A673 (cell line): ENCODE measurements around the gene RTN4. TPM values are rescaled to one million over a fixed set of nuclear protein-coding genes. Genes with fewer than 3 reads are reported as not detected.

Experiments used
- BruUV-seq: library from RNA; stranded (reverse); fragments of 400-500 nt; replicated peaks from 2 replicates; lab custom pipeline; 2021; lab: Mats Ljungman, UMichigan
- CTCF ChIA-PET: fragments of 300-600 bp; sonication (Branson Sonifier 250); formaldehyde crosslinking; loops from one replicate; lab custom pipeline; 2022; ENCODE audit warnings: antibody characterized with exemption; lab: Charles Lee
- POLR2A ChIA-PET: fragments of 300-600 bp; sonication (Branson Sonifier 250); formaldehyde crosslinking; loops from one replicate; lab custom pipeline; 2022; ENCODE audit warnings: antibody characterized with exemption; ENCODE audit not compliant: low non-redundant PET; lab: Charles Lee
- DNase-seq: peaks from one replicate; pipeline ENCODE4 v3.0.0-alpha.2; 2015; ENCODE audit warnings: low spot score
- H3K27ac ChIP-seq: fragments of 200-600 bp; sonication (generic); 2 replicates; pipeline ENCODE4 v1.5.1; 2016; ENCODE audit warnings: mixed run types, low read depth, mild to moderate bottlenecking, mixed read lengths, antibody characterized with exemption, low read length; ENCODE audit not compliant: poor library complexity, severe bottlenecking
- H3K27me3 ChIP-seq: fragments of 200-600 bp; sonication (generic); replicated peaks from 2 replicates; pipeline ENCODE4 v1.6.1; 2017; ENCODE audit warnings: mixed run types, low read depth, mild to moderate bottlenecking, mixed read lengths, antibody characterized with exemption, low read length; ENCODE audit not compliant: insufficient read depth, poor library complexity
- H3K36me3 ChIP-seq: fragments of 200-600 bp; sonication (generic); 2 replicates; pipeline ENCODE4 v1.6.1; 2016; ENCODE audit warnings: mixed run types, mild to moderate bottlenecking, mixed read lengths, antibody characterized with exemption, low read length; ENCODE audit not compliant: insufficient read depth, poor library complexity, severe bottlenecking
- H3K4me1 ChIP-seq: fragments of 200-600 bp; sonication (generic); 2 replicates; pipeline ENCODE4 v1.6.1; 2017; ENCODE audit warnings: mixed run types, mild to moderate bottlenecking, mixed read lengths, antibody characterized with exemption, low read length; ENCODE audit not compliant: insufficient read depth, poor library complexity, severe bottlenecking
- H3K4me3 ChIP-seq: fragments of 200-600 bp; sonication (generic); 2 replicates; pipeline ENCODE4 v1.5.1; 2016; ENCODE audit warnings: low read depth, mixed run types, mild to moderate bottlenecking, mixed read lengths, low read length; ENCODE audit not compliant: poor library complexity, severe bottlenecking
- H3K9me3 ChIP-seq: fragments of 200-600 bp; sonication (generic); 2 replicates; pipeline ENCODE4 v1.6.1; 2016; ENCODE audit warnings: mixed run types, low read depth, mild to moderate bottlenecking, mixed read lengths, antibody characterized with exemption, low read length; ENCODE audit not compliant: poor library complexity, severe bottlenecking
- EZH2 ChIP-seq: fragments of 200-600 bp; sonication (generic); IDR thresholded peaks from 2 replicates; pipeline ENCODE4 v1.6.1; 2017; ENCODE audit warnings: borderline replicate concordance, low read depth, mild to moderate bottlenecking, mixed read lengths, antibody characterized with exemption, low read length; ENCODE audit not compliant: poor library complexity, severe bottlenecking
- intact Hi-C: fragments of 100-400 bp; cut with micrococcal nuclease; formaldehyde crosslinking; loops from one replicate; pipeline ENCODE4 v1.10.0; 2022; ENCODE audit not compliant: unreplicated experiment
- total RNA-seq: library from RNA; stranded (reverse); gene quantifications from 2 replicates; pipeline ENCODE4 v1.2.3, GENCODE V29; 2021
- TF ChIP-seq, protein P1 (sequence below): fragments of 300-800, 200-600 bp; sonication (generic); conservative IDR thresholded peaks from 2 replicates; pipeline ENCODE4 v1.5.1; 2017; ENCODE audit warnings: low read depth, mild to moderate bottlenecking, antibody characterized with exemption, low read length, moderate library complexity, mixed read lengths

RTN4 gene
- total RNA-seq, 1 experiment from 2014 or later: 275 TPM

DNA sequence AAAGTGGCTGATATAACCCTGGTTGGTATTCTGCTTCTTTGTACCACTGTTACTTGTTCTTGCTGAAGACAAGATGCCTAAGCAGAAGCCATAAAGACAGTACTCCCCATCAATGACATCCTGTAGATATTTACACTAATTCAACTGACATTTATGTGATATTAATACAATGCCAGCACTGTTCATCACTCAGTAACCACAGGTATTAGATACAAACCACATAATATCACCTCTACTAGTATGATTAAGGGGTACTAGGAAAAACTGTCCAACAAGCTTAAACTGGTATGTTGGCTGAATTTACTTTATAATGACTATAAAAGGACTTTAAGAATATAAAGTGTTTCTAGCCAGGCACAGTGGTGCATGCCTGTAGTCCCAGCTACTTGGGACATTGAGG, 65.8 kb downstream of the RTN4 start:
- Histone ChIP-seq H3K9me3 (no peaks in the 10 kb centered on the region), H3K4me3 (no peak overlapping the region), H3K4me1 (peaks cover 17% of the 10 kb centered on the region), H3K27me3 (no peaks in the 10 kb centered on the region), H3K27ac (no peak overlapping the region), H3K36me3 (peaks cover 35% of the 10 kb centered on the region)
- DNase-seq: no peak
- TF ChIP-seq EZH2: no peak
- TF ChIP-seq, protein P1, sequence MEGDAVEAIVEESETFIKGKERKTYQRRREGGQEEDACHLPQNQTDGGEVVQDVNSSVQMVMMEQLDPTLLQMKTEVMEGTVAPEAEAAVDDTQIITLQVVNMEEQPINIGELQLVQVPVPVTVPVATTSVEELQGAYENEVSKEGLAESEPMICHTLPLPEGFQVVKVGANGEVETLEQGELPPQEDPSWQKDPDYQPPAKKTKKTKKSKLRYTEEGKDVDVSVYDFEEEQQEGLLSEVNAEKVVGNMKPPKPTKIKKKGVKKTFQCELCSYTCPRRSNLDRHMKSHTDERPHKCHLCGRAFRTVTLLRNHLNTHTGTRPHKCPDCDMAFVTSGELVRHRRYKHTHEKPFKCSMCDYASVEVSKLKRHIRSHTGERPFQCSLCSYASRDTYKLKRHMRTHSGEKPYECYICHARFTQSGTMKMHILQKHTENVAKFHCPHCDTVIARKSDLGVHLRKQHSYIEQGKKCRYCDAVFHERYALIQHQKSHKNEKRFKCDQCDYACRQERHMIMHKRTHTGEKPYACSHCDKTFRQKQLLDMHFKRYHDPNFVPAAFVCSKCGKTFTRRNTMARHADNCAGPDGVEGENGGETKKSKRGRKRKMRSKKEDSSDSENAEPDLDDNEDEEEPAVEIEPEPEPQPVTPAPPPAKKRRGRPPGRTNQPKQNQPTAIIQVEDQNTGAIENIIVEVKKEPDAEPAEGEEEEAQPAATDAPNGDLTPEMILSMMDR: no peak
- BruUV-seq: no TSS peak
- CTCF ChIA-PET: no interaction called here
- POLR2A ChIA-PET: no interaction called here
- intact Hi-C loops: no loop called here

DNA sequence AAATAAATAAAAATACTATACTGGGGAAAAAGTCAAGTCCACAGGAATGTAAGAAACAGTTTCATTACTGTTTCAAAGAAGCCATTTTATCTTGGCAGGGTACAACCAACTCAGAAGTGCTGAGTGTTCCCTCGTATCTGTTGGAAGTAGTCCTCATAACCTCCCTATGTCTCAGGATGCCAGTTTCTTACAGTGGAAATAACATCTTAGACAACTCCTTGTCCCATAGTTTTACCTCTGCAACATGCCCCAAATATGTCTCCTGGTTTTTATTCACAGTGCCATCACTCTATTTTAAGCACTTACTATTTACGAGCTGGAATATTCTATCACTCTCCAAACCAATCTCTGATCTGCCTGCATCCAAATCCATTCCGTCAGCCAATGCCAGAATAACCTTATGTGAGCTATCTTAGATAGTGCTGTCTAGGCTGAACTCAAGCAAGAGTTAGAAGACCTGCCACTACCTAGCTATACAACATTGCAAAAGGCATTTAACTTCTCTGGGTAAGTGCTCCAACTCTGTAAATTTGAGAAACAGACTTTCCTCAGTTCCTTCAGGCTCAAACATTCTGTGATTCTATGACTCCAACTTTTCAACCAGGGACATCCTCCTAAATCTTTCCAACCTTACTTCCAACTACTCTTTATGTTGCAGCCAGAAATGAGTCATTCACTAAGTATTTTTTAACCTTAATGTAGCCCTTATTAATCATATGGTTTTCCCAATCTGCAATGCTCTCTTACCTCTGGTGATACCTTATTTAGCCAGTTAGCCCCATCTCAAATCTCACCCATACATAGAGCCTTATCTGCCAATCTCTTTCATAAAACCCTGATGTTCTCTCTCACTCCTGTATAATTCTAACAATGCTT, 66.7 kb downstream of the RTN4 start:
- intact Hi-C loops: no loop called here
- TF ChIP-seq, protein P1: no peak
- TF ChIP-seq EZH2: no peak
- H3K36me3 ChIP-seq: peaks cover 36% of the 10 kb centered on the region

DNA sequence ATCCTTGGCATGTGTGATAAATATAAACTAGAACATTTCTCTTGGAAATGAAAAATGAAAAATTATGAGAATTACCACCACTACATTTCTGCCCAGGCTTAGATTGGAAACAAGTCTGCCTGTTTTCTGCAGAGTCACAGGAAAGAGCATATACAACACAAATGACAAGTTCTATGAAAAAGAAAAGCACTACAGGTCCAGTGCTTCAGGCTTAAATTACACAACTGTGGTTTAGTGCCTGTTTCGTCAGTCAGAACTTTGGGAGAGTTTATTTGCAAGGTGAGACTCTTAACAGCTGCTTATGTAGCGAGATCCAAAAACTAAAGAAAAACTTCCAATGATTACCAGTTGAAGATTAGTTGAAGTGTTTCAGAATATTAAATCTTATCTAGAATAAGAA, 68.9 kb downstream of the RTN4 start:
- ChIA-PET CTCF (interaction anchor here (0.9 kb wide), 1 partner anchor 187 kb away, joined by 3 read pairs; no protein-coding TSS in a partner anchor), POLR2A (no interaction called here)
- no peak overlapping the region for H3K4me3 ChIP-seq
- H3K4me1 ChIP-seq: peaks cover 26% of the 10 kb centered on the region
- no peak overlapping the region for H3K27ac ChIP-seq
- TF ChIP-seq EZH2: no peak
- TF ChIP-seq, protein P1: no peak
- H3K36me3 ChIP-seq: peaks cover 37% of the 10 kb centered on the region
- intact Hi-C loops: no loop called here
- H3K9me3 ChIP-seq: no peaks in the 10 kb centered on the region
- H3K27me3 ChIP-seq: no peaks in the 10 kb centered on the region
- BruUV-seq: no TSS peak
- DNase-seq: no peak

More for the DNA sequence above, 66.7 kb downstream of the RTN4 start:
- Histone ChIP-seq H3K27ac (no peak overlapping the region), H3K9me3 (no peaks in the 10 kb centered on the region), H3K27me3 (no peaks in the 10 kb centered on the region), H3K4me3 (no peak overlapping the region), H3K4me1 (peaks cover 15% of the 10 kb centered on the region)
- DNase-seq: no peak
- POLR2A ChIA-PET: no interaction called here
- CTCF ChIA-PET: no interaction called here
- BruUV-seq: no TSS peak
